HEK293 (cell line): ENCODE measurements around the gene MTOR.

Experiments
- CTCF ChIA-PET: fragments of 350-600 bp; formaldehyde crosslinking; extraction: SDS; loops from one replicate; lab custom pipeline; 2021; ENCODE audit warnings: antibody characterized with exemption; lab: Yijun Ruan, JAX
- POLR2A ChIA-PET: fragments of 300-600 bp; formaldehyde crosslinking; extraction: SDS; loops from one replicate; lab custom pipeline; 2020; ENCODE audit warnings: antibody characterized with exemption, inconsistent platforms; lab: Yijun Ruan, JAX
- H3K27ac ChIP-seq: fragments of 200-500 bp; sonication (Bioruptor generic); 2 replicates; pipeline ENCODE4 v1.5.1; 2014; ENCODE audit warnings: low read depth, low read length, control low read depth, inconsistent platforms; ENCODE audit errors: extremely low read depth
- H3K36me3 ChIP-seq, 2 experiments: fragments of 200-500 bp in 1 of 2; sonication (Bioruptor generic) in 1 of 2; 1 replicate in 1 of 2; 2 replicates in 1 of 2; pipeline ENCODE4 v1.5.1; 2014 to 2017; ENCODE audit warnings: inconsistent platforms in 2 of 2, low read length in 2 of 2; ENCODE audit not compliant: control insufficient read depth in 2 of 2, insufficient read depth in 1 of 2
- H3K4me1 ChIP-seq: fragments of 200-500 bp; sonication (Bioruptor generic); 2 replicates; pipeline ENCODE4 v1.5.1; 2014; ENCODE audit warnings: mild to moderate bottlenecking, low read length, inconsistent platforms; ENCODE audit not compliant: control insufficient read depth, insufficient read depth
- H3K4me3 ChIP-seq: 2 replicates; pipeline ENCODE4 v1.5.1; 2011; ENCODE audit warnings: low read depth, mild to moderate bottlenecking, control low read depth, low read length, moderate library complexity
- H3K9me3 ChIP-seq: fragments of 200-500 bp; sonication (Bioruptor generic); 2 replicates; pipeline ENCODE4 v1.5.1; 2014; ENCODE audit warnings: low read depth, low read length, inconsistent platforms; ENCODE audit not compliant: control insufficient read depth, insufficient read depth
- EGR2 ChIP-seq: fragments of 450-650 bp; formaldehyde crosslinking; IDR thresholded peaks from 2 replicates; pipeline ENCODE4 v1.5.1; 2016; ENCODE audit warnings: low read depth, missing biosample characterization, missing genetic modification characterization
- GLI2 ChIP-seq: fragments of 450-650 bp; formaldehyde crosslinking; IDR thresholded peaks from 2 replicates; pipeline ENCODE4; 2017; ENCODE audit warnings: missing biosample characterization, missing genetic modification characterization, low read depth, borderline replicate concordance
- IKZF3 ChIP-seq: fragments of 450-650 bp; IDR thresholded peaks from 2 replicates; pipeline ENCODE4 v1.5.0; 2018; ENCODE audit warnings: missing biosample characterization, mild to moderate bottlenecking, missing genetic modification characterization, moderate library complexity
- KLF8 ChIP-seq: fragments of 450-650 bp; formaldehyde crosslinking; IDR thresholded peaks from 2 replicates; pipeline ENCODE4 v1.5.1; 2016; ENCODE audit warnings: missing biosample characterization, missing genetic modification characterization
- WT1 ChIP-seq: fragments of 450-650 bp; formaldehyde crosslinking; IDR thresholded peaks from 2 replicates; pipeline ENCODE4 v1.5.1; 2016; ENCODE audit warnings: missing biosample characterization, missing genetic modification characterization
- ZBTB11 ChIP-seq: fragments of 450-650 bp; formaldehyde crosslinking; conservative IDR thresholded peaks from 2 replicates; pipeline ENCODE4 v1.5.1; 2016; ENCODE audit warnings: low read depth, missing biosample characterization, missing genetic modification characterization
- ZBTB17 ChIP-seq: fragments of 450-650 bp; formaldehyde crosslinking; IDR thresholded peaks from 2 replicates; pipeline ENCODE4 v1.5.1; 2016; ENCODE audit warnings: missing biosample characterization, missing genetic modification characterization
- ZFP41 ChIP-seq: fragments of 450-650 bp; formaldehyde crosslinking; IDR thresholded peaks from 2 replicates; pipeline ENCODE4 v1.5.1; 2016; ENCODE audit warnings: missing biosample characterization, missing genetic modification characterization, borderline replicate concordance
- ZNF140 ChIP-seq: fragments of 450-650 bp; formaldehyde crosslinking; IDR thresholded peaks from 2 replicates; pipeline ENCODE4 v1.5.1; 2016; ENCODE audit warnings: missing biosample characterization, missing genetic modification characterization
- ZNF274 ChIP-seq, 2 experiments: fragments of 200-500 bp in 1 of 2; fragments of 450-650 bp in 1 of 2; sonication (Bioruptor generic) in 1 of 2; formaldehyde crosslinking in 1 of 2; IDR thresholded peaks; 2 replicates each; pipeline versions ENCODE4 v1.5.1 to v1.6.1; 2014 to 2016; ENCODE audit warnings: borderline replicate concordance in 1 of 2, inconsistent platforms in 1 of 2, low read length in 1 of 2, missing biosample characterization in 1 of 2, missing genetic modification characterization in 1 of 2
- ZNF394 ChIP-seq: fragments of 450-650 bp; formaldehyde crosslinking; IDR thresholded peaks from 2 replicates; pipeline ENCODE4 v1.5.1; 2016; ENCODE audit warnings: missing biosample characterization, missing genetic modification characterization, mild to moderate bottlenecking, moderate library complexity, borderline replicate concordance
- ZNF510 ChIP-seq: fragments of 450-650 bp; formaldehyde crosslinking; IDR thresholded peaks from 2 replicates; pipeline ENCODE4 v1.5.1; 2018; ENCODE audit warnings: mild to moderate bottlenecking, missing genetic modification characterization, missing biosample characterization; ENCODE audit not compliant: insufficient replicate concordance
- ZNF555 ChIP-seq: fragments of 450-650 bp; formaldehyde crosslinking; conservative IDR thresholded peaks from 2 replicates; pipeline ENCODE4 v1.5.1; 2017; ENCODE audit warnings: missing biosample characterization, mild to moderate bottlenecking, missing genetic modification characterization, inconsistent platforms
- ZNF585B ChIP-seq: fragments of 450-650 bp; formaldehyde crosslinking; IDR thresholded peaks from 2 replicates; pipeline ENCODE4 v1.5.1; 2016; ENCODE audit warnings: missing biosample characterization, missing genetic modification characterization
- ZNF654 ChIP-seq: fragments of 450-650 bp; formaldehyde crosslinking; IDR thresholded peaks from 2 replicates; pipeline ENCODE4 v1.5.1; 2016; ENCODE audit warnings: low read depth, missing biosample characterization, missing genetic modification characterization
- ZNF768 ChIP-seq: fragments of 450-650 bp; formaldehyde crosslinking; IDR thresholded peaks from 2 replicates; pipeline ENCODE4 v1.5.1; 2018; ENCODE audit warnings: missing biosample characterization, mild to moderate bottlenecking, missing genetic modification characterization
- ZNF776 ChIP-seq: fragments of 450-650 bp; formaldehyde crosslinking; IDR thresholded peaks from 2 replicates; pipeline ENCODE4 v1.5.0; 2017; ENCODE audit warnings: missing biosample characterization, missing genetic modification characterization, borderline replicate concordance
- ZNF843 ChIP-seq: fragments of 450-650 bp; formaldehyde crosslinking; IDR thresholded peaks from 2 replicates; pipeline ENCODE4 v1.5.1; 2016; ENCODE audit warnings: missing biosample characterization, missing genetic modification characterization
- TF ChIP-seq, protein P1 (sequence below): fragments of 450-650 bp; formaldehyde crosslinking; IDR thresholded peaks from 2 replicates; pipeline ENCODE4 v1.5.1; 2016; ENCODE audit warnings: missing biosample characterization, missing genetic modification characterization
- TF ChIP-seq, protein P2 (sequence below): fragments of 450-650 bp; formaldehyde crosslinking; IDR thresholded peaks from 2 replicates; pipeline ENCODE4 v1.5.1; 2016; ENCODE audit warnings: missing biosample characterization, missing genetic modification characterization

MTOR gene

GRCh38 chr1:11309385-11309784 is 47.0 kb upstream of the MTOR start:
- ChIA-PET CTCF (no interaction called here), POLR2A (no interaction called here)

DNA sequence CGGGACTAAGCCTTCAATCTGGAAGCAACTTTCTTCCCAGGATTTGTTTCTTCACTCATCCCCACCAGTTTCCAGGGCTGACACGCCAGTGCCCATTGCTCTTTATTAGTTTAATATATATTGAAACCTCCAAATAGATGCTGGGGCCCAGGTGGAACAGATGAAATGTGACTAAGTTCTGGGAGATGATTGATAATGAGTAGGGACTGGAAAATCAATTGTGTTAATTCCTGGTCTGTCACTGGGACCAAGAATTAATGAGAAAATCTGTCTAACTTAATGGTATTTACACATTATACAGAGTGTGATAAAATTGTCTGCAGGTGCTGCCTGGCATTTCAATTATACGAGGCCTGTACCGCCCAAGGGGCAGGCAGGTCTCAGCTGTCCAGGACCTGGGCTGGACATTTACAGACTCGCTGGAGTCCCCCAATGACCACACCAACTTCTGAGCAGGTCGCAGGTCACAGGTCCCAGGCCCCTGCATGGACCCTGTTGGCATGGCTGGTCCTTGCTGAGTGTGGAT is 46.4 kb upstream of the MTOR start:
- Histone ChIP-seq H3K9me3 (no peaks in the 10 kb centered on the region), H3K4me1 (no peaks in the 10 kb centered on the region), H3K4me3 (no peak overlapping the region), H3K27ac (no peak overlapping the region), H3K36me3 (no peaks in the 10 kb centered on the region)
- ChIA-PET POLR2A (no interaction called here), CTCF (no interaction called here)
- TF ChIP-seq ZNF394 (tag by site-specific recombination) (no peak), ZNF768 (no peak), ZNF274 (IDR thresholded peaks at IDR 0.05; ENCODE audit: low read length) (no peak), ZNF274 (tag by site-specific recombination; IDR thresholded peaks at IDR 0.05; ENCODE audit: borderline replicate concordance) (no peak), ZNF654 (tag by site-specific recombination) (no peak), EGR2 (tag by site-specific recombination) (no peak), ZNF140 (tag by site-specific recombination) (no peak), KLF8 (tag by site-specific recombination) (no peak), ZNF555 (tag by site-specific recombination) (no peak), WT1 (tag by site-specific recombination) (no peak), ZBTB17 (tag by site-specific recombination) (no peak), GLI2 (tag by site-specific recombination) (no peak), ZNF843 (tag by site-specific recombination) (no peak), ZNF510 (no peak), IKZF3 (tag by site-specific recombination) (no peak)
- TF ChIP-seq, protein P1, sequence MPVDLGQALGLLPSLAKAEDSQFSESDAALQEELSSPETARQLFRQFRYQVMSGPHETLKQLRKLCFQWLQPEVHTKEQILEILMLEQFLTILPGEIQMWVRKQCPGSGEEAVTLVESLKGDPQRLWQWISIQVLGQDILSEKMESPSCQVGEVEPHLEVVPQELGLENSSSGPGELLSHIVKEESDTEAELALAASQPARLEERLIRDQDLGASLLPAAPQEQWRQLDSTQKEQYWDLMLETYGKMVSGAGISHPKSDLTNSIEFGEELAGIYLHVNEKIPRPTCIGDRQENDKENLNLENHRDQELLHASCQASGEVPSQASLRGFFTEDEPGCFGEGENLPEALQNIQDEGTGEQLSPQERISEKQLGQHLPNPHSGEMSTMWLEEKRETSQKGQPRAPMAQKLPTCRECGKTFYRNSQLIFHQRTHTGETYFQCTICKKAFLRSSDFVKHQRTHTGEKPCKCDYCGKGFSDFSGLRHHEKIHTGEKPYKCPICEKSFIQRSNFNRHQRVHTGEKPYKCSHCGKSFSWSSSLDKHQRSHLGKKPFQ (tag by site-specific recombination), result no peak
- TF ChIP-seq, protein P2, sequence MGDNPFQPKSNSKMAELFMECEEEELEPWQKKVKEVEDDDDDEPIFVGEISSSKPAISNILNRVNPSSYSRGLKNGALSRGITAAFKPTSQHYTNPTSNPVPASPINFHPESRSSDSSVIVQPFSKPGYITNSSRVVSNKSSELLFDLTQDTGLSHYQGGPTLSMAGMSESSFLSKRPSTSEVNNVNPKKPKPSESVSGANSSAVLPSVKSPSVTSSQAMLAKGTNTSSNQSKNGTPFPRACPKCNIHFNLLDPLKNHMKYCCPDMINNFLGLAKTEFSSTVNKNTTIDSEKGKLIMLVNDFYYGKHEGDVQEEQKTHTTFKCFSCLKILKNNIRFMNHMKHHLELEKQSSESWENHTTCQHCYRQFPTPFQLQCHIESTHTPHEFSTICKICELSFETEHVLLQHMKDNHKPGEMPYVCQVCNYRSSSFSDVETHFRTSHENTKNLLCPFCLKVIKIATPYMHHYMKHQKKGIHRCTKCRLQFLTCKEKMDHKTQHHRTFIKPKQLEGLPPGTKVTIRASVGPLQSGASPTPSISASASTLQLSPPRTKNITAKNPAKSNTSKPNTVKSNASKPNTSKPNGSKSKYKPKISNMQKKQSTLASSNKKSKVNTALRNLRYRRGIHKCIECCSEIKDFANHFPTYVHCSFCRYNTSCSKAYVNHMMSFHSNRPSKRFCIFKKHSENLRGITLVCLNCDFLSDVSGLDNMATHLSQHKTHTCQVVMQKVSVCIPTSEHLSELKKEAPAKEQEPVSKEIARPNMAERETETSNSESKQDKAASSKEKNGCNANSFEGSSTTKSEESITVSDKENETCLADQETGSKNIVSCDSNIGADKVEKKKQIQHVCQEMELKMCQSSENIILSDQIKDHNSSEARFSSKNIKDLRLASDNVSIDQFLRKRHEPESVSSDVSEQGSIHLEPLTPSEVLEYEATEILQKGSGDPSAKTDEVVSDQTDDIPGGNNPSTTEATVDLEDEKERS (tag by site-specific recombination), result no peak

More at GRCh38 chr1:11309385-11309784, 47.0 kb upstream of the MTOR start:
- no peak overlapping the region for H3K27ac ChIP-seq
- H3K36me3 ChIP-seq, result no peaks in the 10 kb centered on the region
- H3K4me1 ChIP-seq, result no peaks in the 10 kb centered on the region
- no peaks in the 10 kb centered on the region for H3K9me3 ChIP-seq
- TF ChIP-seq ZFP41 (no peak), ZBTB17 (tag by site-specific recombination) (no peak), ZNF776 (no peak), ZNF510 (no peak), ZNF585B (no peak), ZBTB11 (tag by site-specific recombination) (no peak)
- TF ChIP-seq, all 188 proteins: peak for 0
- no peak overlapping the region for H3K4me3 ChIP-seq
